ENCODE measurements around the gene TJAP1.

The TJAP1 gene

DNA sequence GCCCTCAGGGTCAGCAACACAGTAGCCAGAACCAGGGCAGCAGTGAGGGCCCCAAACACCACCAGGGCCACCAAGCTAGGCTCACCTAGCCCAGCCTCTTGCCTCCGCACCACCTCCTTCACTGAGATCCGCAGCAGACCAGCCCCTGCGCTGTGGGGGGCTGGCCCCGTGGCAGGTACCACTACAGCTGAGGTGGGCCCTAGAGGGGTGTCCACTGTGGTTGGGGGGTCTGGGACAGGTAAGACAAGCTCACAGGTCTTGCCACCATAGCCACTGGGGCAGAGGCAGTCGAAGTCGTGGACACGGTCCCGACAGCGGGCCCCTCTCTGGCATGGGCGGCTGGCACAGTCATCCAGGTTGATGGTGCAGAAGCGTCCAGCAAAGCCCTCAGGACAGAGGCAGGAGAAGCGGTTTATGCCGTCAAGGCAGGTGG, 26.7 kb upstream of the TJAP1 start:
- H3K4me3 ChIP-seq = no peak overlapping the region
- DNase-seq = no peak
- H3K36me3 ChIP-seq = peaks cover 40 to 66% (median 58%) of the 10 kb centered on the region in 3 donors
- no peak overlapping the region for H3K27ac ChIP-seq
- H3K27me3 ChIP-seq = peaks cover 0 to 12% of the 10 kb centered on the region in 2 donors
- TF ChIP-seq, protein P1, sequence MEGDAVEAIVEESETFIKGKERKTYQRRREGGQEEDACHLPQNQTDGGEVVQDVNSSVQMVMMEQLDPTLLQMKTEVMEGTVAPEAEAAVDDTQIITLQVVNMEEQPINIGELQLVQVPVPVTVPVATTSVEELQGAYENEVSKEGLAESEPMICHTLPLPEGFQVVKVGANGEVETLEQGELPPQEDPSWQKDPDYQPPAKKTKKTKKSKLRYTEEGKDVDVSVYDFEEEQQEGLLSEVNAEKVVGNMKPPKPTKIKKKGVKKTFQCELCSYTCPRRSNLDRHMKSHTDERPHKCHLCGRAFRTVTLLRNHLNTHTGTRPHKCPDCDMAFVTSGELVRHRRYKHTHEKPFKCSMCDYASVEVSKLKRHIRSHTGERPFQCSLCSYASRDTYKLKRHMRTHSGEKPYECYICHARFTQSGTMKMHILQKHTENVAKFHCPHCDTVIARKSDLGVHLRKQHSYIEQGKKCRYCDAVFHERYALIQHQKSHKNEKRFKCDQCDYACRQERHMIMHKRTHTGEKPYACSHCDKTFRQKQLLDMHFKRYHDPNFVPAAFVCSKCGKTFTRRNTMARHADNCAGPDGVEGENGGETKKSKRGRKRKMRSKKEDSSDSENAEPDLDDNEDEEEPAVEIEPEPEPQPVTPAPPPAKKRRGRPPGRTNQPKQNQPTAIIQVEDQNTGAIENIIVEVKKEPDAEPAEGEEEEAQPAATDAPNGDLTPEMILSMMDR (IDR thresholded peaks at IDR 0.05) = no peak
- no peaks in the 10 kb centered on the region for H3K9me3 ChIP-seq
- peaks cover 0 to 16% (median 12%) of the 10 kb centered on the region in 4 donors for H3K4me1 ChIP-seq
- intact Hi-C loops (cut with DNase I; ENCODE audit: low total_unique reads) = no loop called here

DNA sequence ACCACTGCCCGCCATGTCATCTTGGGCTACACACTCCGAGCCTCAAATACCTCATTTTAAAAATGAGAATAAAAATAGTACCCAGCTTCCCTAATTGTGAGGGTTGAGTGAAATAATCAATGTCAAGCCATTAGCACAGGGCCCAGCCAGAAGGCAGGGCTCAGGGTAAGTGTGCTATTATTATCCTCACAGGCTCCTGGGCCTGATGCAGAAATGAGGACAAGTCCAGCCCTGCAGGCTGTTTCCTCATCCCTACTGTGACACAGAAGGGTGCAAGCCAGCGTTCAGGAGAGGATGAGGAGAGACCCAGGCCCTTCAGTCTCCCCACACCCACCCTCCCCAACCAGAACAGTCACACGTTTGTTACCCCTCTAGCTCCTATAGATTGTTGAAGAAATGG, 26.0 kb upstream of the TJAP1 start:
- no peak for DNase-seq
- Histone ChIP-seq H3K36me3 (peaks cover 36 to 59% (median 51%) of the 10 kb centered on the region in 3 donors), H3K27ac (no peak overlapping the region), H3K4me1 (peaks cover 0 to 21% (median 14%) of the 10 kb centered on the region in 4 donors), H3K4me3 (no peak overlapping the region), H3K9me3 (no peaks in the 10 kb centered on the region), H3K27me3 (peaks cover 0 to 18% of the 10 kb centered on the region in 2 donors)
- TF ChIP-seq, protein P1 (IDR thresholded peaks at IDR 0.05) = no peak
- intact Hi-C loops (cut with DNase I; ENCODE audit: low total_unique reads) = no loop called here

DNA sequence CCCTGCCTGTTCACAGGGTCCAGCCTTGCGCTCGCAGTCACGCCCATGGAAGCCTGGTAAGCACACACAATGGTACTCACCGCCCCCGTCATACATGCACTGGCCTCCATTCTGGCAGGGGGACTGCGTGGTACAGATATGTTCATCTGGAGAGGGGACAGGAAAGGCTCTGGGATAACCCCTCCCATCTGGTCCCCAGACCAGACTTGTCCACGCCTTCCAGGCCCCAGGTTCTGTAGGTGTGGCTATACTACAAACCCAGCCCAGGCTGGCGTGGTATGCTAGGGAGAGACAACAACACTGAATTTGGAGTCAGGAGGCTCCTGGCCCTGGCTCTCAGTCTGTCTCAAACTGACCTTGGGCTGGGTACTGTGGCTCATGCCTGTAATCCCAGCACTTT, 25.4 kb upstream of the TJAP1 start:
- no peak for DNase-seq
- peaks cover 0 to 21% (median 14%) of the 10 kb centered on the region in 4 donors for H3K4me1 ChIP-seq
- H3K9me3 ChIP-seq = no peaks in the 10 kb centered on the region
- H3K4me3 ChIP-seq = no peak overlapping the region
- peaks cover 0 to 24% of the 10 kb centered on the region in 2 donors for H3K27me3 ChIP-seq
- no peak overlapping the region for H3K27ac ChIP-seq
- intact Hi-C loops (cut with DNase I; ENCODE audit: low total_unique reads) = no loop called here
- TF ChIP-seq, protein P1 (IDR thresholded peaks at IDR 0.05) = no peak
- peaks cover 36 to 53% (median 48%) of the 10 kb centered on the region in 3 donors for H3K36me3 ChIP-seq

DNA sequence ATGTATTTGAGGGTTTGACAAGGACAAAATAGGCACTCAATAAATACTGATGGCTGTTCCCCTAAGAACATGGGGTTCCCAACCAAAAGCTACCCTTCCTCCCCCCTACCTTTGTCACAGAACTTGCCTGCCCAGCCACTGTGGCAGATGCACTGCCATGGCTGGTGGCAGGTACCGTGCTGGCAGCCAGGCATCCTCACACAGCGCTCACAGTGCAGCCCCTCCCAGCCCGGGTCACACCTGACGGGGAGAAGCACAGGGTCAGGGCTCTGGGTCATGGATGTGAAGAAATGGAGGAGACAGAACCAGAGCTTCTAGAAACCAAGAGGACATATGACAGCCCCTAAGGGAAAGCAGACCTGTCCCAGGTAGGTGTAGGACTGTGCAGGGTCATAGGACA, 24.5 kb upstream of the TJAP1 start:
- no peak overlapping the region for H3K4me3 ChIP-seq
- intact Hi-C loops (cut with DNase I; ENCODE audit: low total_unique reads) = no loop called here
- H3K4me1 ChIP-seq = peaks cover 0 to 21% (median 14%) of the 10 kb centered on the region in 4 donors
- H3K27me3 ChIP-seq = peaks cover 0 to 32% of the 10 kb centered on the region in 2 donors
- no peaks in the 10 kb centered on the region for H3K9me3 ChIP-seq
- no peak for DNase-seq
- TF ChIP-seq, protein P1 (IDR thresholded peaks at IDR 0.05) = no peak
- no peak overlapping the region for H3K27ac ChIP-seq
- peaks cover 28 to 44% (median 38%) of the 10 kb centered on the region in 3 donors for H3K36me3 ChIP-seq

DNA sequence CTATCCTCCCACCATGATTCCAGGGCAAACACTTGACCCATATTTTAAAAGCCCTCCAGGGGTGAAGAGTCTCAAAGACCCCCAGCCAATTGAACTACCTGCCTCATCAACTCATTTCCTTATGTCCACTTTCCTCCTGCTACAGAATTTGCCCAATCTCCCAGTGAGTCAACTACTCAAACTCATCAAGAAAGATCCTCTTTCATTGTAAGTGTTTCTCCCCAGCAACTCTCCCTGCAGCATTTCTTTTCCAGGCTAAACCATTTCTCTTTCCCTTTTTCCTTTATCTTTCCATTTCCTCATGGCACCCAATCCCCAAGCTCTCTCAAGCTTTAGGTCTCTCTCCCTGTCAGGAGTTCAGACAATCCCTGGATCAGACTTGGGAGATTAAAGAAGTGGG, 23.5 kb upstream of the TJAP1 start:
- Histone ChIP-seq H3K27ac (no peak overlapping the region), H3K9me3 (no peaks in the 10 kb centered on the region), H3K27me3 (peaks cover 0 to 36% of the 10 kb centered on the region in 2 donors), H3K36me3 (peaks cover 19 to 34% (median 29%) of the 10 kb centered on the region in 3 donors), H3K4me3 (no peak overlapping the region), H3K4me1 (peaks cover 0 to 21% (median 14%) of the 10 kb centered on the region in 4 donors)
- TF ChIP-seq, protein P1 (IDR thresholded peaks at IDR 0.05) = no peak
- no peak for DNase-seq
- intact Hi-C loops (cut with DNase I; ENCODE audit: low total_unique reads) = loop anchor here (2.0 kb wide), 1 partner anchor 53 kb away; no protein-coding TSS in a partner anchor

Measured in tibial artery (tissue), 4 donors.